Skin of body (tissue), 2 donors: Measurements from ENCODE around the gene OR1J2. TPM values are rescaled to one million over a fixed set of nuclear protein-coding genes. Genes with fewer than 3 reads are reported as not detected.

ENCODE experiments used
- DNase-seq: peaks from one replicate; lab custom pipeline; 2025; lab: John Stamatoyannopoulos, UW
- total RNA-seq: library from RNA; depleted of rRNA; stranded (reverse); fragments of >200 nt; gene quantifications from one replicate; pipeline ENCODE4 v1.2.3, GENCODE V29; 2014

Gene OR1J2
- total RNA-seq, 1 donor from 2014 or later = not detected

- no peak for DNase-seq
Observed at GRCh38 chr9:122546196-122546595, 35.6 kb downstream of the OR1J2 start.

DNA sequence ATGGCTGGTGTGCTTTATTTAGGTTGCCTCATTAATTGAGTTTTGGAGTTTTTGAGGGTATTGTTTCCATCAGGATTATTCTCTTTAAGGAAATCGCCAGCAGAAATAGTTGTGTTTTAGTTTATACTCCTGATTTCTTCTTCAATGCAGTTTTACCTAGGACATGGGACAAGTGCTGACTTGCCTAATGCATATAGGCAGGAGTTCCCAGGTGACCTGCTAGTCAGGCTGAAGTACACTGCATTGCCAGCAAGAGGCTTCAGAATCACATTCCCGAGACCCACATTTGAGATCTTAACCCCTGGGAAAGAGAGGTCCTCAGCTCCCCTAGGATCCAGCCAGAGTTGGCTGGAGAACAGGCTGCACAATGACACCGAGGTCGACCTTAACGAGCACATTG is 40.8 kb downstream of the OR1J2 start:
- DNase-seq = no peak

GRCh38 chr9:122552812-122553211 is 42.2 kb downstream of the OR1J2 start, which contains the start of gene OR1N2:
TSS of gene OR1N2 (plus strand) at chr9:122553112. CDS start at chr9:122553212, 100 bp downstream.
- DNase-seq = no peak

Other genes with a start within 250 kb of the OR1J2 start
- 9.2 TPM for gene RBM18, start 246.0 kb upstream of the OR1J2 start, total RNA-seq
- gene MRRF, start 245.9 kb upstream of the OR1J2 start, total RNA-seq = 27.4 TPM
- 4.7 TPM for gene PTGS1, start 139.8 kb upstream of the OR1J2 start, total RNA-seq
- gene OR1J1, start 32.9 kb upstream of the OR1J2 start, total RNA-seq = not detected
- gene OR1J4, start 8.3 kb downstream of the OR1J2 start, total RNA-seq = not detected
- not detected for gene OR1N1, start 16.5 kb downstream of the OR1J2 start, total RNA-seq
- not detected for gene OR1N2, start 42.3 kb downstream of the OR1J2 start, total RNA-seq
- gene OR1L8, start 72.6 kb downstream of the OR1J2 start, total RNA-seq = 0.10 TPM
- gene OR1Q1, start 103.9 kb downstream of the OR1J2 start, total RNA-seq = not detected
- gene OR1B1, start 146.8 kb downstream of the OR1J2 start, total RNA-seq = not detected
- not detected for gene OR1L1, start 150.9 kb downstream of the OR1J2 start, total RNA-seq
- not detected for gene OR1L3, start 164.3 kb downstream of the OR1J2 start, total RNA-seq
- not detected for gene OR1L4, start 213.2 kb downstream of the OR1J2 start, total RNA-seq
- gene OR1L6, start 231.5 kb downstream of the OR1J2 start, total RNA-seq = not detected